Right lobe of liver (tissue), 6 donors: Measurements from ENCODE around the gene P2RY14. TPM values are rescaled to one million over a fixed set of nuclear protein-coding genes. Genes with fewer than 3 reads are reported as not detected.
"Not testable (repeated sequence)": the region's sequence is repeated elsewhere in the genome, so short reads cannot be mapped to it uniquely, and the experiment has no call there.

Experiments
- ATAC-seq, 4 donors: fragments of 200-7000 bp; cut with Tn5 transposase; one replicate each; pipeline ENCODE4 v1.9.1; 2020; ENCODE audit warnings: mild to moderate bottlenecking in 4 of 4, moderate library complexity in 4 of 4
- DNase-seq, 3 donors: peaks; one replicate each; pipeline ENCODE4 v3.0.0-alpha.2; 2020
- H3K27ac ChIP-seq, 3 donors: fragments of 200-600 bp; one replicate each; pipeline ENCODE4 v1.8.0; 2022
- H3K27me3 ChIP-seq, 2 donors: fragments of 200-600 bp; one replicate each; pipeline ENCODE4 v1.8.0; 2022
- H3K36me3 ChIP-seq, 4 donors: fragments of 200-600 bp; sonication (generic) in 1 of 4; one replicate each; pipeline versions ENCODE4 v1.5.1 to v1.8.0; 2017 to 2022; ENCODE audit warnings: control low read depth in 1 of 4
- H3K4me1 ChIP-seq, 4 donors: fragments of 200-600 bp; sonication (generic) in 1 of 4; one replicate each; pipeline versions ENCODE4 v1.5.1 to v1.8.0; 2017 to 2022; ENCODE audit warnings: control low read depth in 1 of 4
- H3K4me3 ChIP-seq, 3 donors: fragments of 200-600 bp; one replicate each; pipeline ENCODE4 v1.8.0; 2022
- H3K9me3 ChIP-seq, 4 donors: fragments of 200-600 bp; sonication (generic) in 1 of 4; one replicate each; pipeline versions ENCODE4 v1.5.1 to v1.8.0; 2017 to 2022; ENCODE audit warnings: control low read depth in 1 of 4
- CTCF ChIP-seq, 4 donors: fragments of 200-600 bp in 3 of 4; fragments of 450-650 bp in 1 of 4; IDR thresholded peaks; one replicate each; pipeline versions ENCODE4 v1.5.1 to v1.8.0; 2016 to 2022; ENCODE audit warnings: antibody characterized with exemption in 4 of 4, mild to moderate bottlenecking in 2 of 4
- POLR2A ChIP-seq: fragments of 450-650 bp; IDR thresholded peaks from one replicate; pipeline ENCODE4 v1.6.1; 2017; ENCODE audit warnings: antibody characterized with exemption, mild to moderate bottlenecking
- WGBS: methylation state at CpG from one replicate; pipeline ENCODE4 v1.1.6; 2018; ENCODE audit warnings: low coverage, low lambda C conversion rate; ENCODE audit not compliant: insufficient coverage; ENCODE audit errors: missing lambda C conversion rate; 5-methylcytosine and 5-hydroxymethylcytosine counted together
- intact Hi-C, 2 donors: fragments of 100-400 bp; cut with DNase I; formaldehyde crosslinking; loops; one replicate each; pipeline versions ENCODE4 v1.11.2 to v1.14.1; 2022
- total RNA-seq, 6 experiments: library from RNA; depleted of rRNA in 2 of 6; stranded (reverse); fragments of >200 nt in 2 of 6; fragmentation: NEBNext Ultra II Directional in 3 of 6; extraction: Animal tissue kit (Norgen Biotek cat#: 25700) in 3 of 6; gene quantifications; one replicate each; pipeline versions ENCODE4 v1.1.0 to v1.2.4, GENCODE V29; 2016 to 2023
- donor health status: DM: no; HTN: yes; CAD: no.
- donor health status: DM: no; HTN: no; CAD: no.
- donor health status: DM: no; HTN: no; CAD: no.
- donor health status: DM: no; HTN: yes; CAD: no.
- donor health status: DM: no; HTN: yes; CAD: no.

The P2RY14 gene
- total RNA-seq, 6 experiments from 2014 or later = 0.12 to 0.18 (median 0.12) TPM; not detected in 3

DNA sequence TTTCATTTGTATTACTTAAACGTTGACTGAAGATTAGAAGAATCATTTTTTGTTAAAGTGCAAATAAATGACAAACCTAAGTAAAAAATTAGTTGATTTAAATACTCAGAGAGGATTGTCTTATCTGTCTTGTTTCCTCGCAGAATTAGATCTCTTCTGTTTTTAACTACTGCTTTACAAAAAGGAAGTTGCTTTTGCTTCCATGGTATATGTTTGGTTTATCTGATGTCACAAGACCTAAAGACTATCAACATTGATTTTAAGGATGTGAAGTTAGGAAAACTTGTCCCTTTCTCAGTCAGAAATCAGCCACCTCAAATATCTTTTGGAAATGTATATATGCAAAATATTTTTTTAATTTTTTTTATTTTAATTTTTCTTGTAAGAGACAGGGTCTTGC is 104.0 kb downstream of the P2RY14 start:
- 37% methylated on average over 2 of the region's 2 CpGs for WGBS
- no peak for TF ChIP-seq POLR2A
- TF ChIP-seq CTCF (IDR thresholded peaks at IDR 0.05) = no peak
- Histone ChIP-seq H3K9me3 (no peaks in the 10 kb centered on the region), H3K36me3 (no peaks in the 10 kb centered on the region), H3K4me1 (peaks cover 0 to 12% (median 0%) of the 10 kb centered on the region in 4 donors), H3K4me3 (no peak overlapping the region), H3K27me3 (no peaks in the 10 kb centered on the region), H3K27ac (no peak overlapping the region)
- ATAC-seq (no peak), DNase-seq (no peak)
- intact Hi-C loops = loop anchor here in 1 of 2 donors (5.0 kb wide), 1 partner anchor 103 kb away; the partner anchor contains the start of gene P2RY14

DNA sequence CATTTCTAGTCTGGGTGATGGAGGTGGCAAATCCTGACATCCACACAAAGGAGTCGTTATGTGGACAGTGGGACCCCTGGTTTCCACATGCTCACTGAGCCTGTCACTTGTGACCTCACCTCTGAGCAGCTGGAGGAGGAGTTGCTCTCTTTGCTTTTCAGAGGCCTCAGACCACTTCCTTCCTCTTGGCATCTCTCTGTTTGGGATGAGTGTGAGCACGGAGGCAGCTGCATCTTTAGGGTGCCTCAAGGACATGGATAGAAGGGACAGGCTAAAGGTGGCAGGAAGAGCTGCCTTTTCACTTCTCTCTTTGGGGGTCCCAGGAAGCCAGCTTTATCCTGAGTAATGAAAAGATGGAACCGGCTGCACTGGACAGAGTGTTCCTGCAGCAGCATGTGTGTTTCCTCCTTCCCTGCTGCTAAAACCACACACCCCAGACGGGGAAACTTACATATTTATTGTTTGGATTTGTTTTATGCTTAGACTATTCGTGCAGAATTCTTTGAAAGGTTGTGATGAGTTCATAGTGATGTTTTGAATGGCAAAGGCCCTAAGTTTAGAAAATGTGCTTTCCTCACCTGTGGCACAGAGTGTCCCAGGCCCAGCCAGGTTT is 107.1 kb downstream of the P2RY14 start:
- H3K36me3 ChIP-seq = no peaks in the 10 kb centered on the region
- DNase-seq (no peak), ATAC-seq (peak in 3 of 4 donors; percentile 13 to 46 (median 33))
- no peaks in the 10 kb centered on the region for H3K9me3 ChIP-seq
- H3K27ac ChIP-seq = no peak overlapping the region
- WGBS = 46% methylated on average over 4 of the region's 5 CpGs
- H3K4me3 ChIP-seq = no peak overlapping the region
- TF ChIP-seq POLR2A (no peak), CTCF (IDR thresholded peaks at IDR 0.05) (no peak)
- peaks cover 0 to 19% (median 0%) of the 10 kb centered on the region in 4 donors for H3K4me1 ChIP-seq
- intact Hi-C loops = loop anchor here in 1 of 2 donors (5.0 kb wide), 1 partner anchor 106 kb away; the partner anchor contains the start of gene P2RY14
- no peaks in the 10 kb centered on the region for H3K27me3 ChIP-seq

- H3K9me3 ChIP-seq, H3K27ac ChIP-seq, H3K4me3 ChIP-seq, H3K27me3 ChIP-seq, H3K4me1 ChIP-seq, H3K36me3 ChIP-seq: not testable (repeated sequence)
- intact Hi-C loops = loop anchor here (5.0 to 10.0 kb wide), 2 partner anchors 107 to 115 kb away; partner anchors contain the start of gene P2RY14 (in 1 of the 2)
- DNase-seq = peak in 1 of 3 donors; percentile 43
- WGBS = 54% methylated on average over 9 of the region's 9 CpGs
- peak; percentile 40 to 66 (median 61) for ATAC-seq
These were observed 108.2 kb downstream of the P2RY14 start for GRCh38 chr3:151169948-151170679.

- 65% methylated on average over 7 of the region's 9 CpGs for WGBS
- no peak overlapping the region for H3K27ac ChIP-seq
- H3K27me3 ChIP-seq = no peaks in the 10 kb centered on the region
- intact Hi-C loops = loop anchor here in 1 of 2 donors (10.0 kb wide), 1 partner anchor 115 kb away; no protein-coding TSS in a partner anchor
- H3K36me3 ChIP-seq = no peaks in the 10 kb centered on the region
- H3K9me3 ChIP-seq = no peaks in the 10 kb centered on the region
- no peak overlapping the region for H3K4me3 ChIP-seq
- peaks cover 0 to 7% (median 0%) of the 10 kb centered on the region in 4 donors for H3K4me1 ChIP-seq
- DNase-seq = no peak
- ATAC-seq = peak in 2 of 4 donors; percentile 12 to 19
- TF ChIP-seq CTCF (IDR thresholded peaks at IDR 0.05) (no peak), POLR2A (no peak)
These were observed 108.9 kb downstream of the P2RY14 start for GRCh38 chr3:151169262-151169947.
